ENCODE results near the gene LTBP2.

- TF ChIP-seq POLR2A (IDR thresholded peaks at IDR 0.05) (no peak), CTCF (IDR thresholded peaks at IDR 0.05 in 4 of 5, conservative IDR thresholded peaks at IDR 0.05 in 1 of 5) (no peak)
Observed at GRCh38 chr14:74502236-74503019, 109.6 kb downstream of the LTBP2 start.
